Esophagus muscularis mucosa (tissue), 4 donors: ENCODE data around the gene P4HTM. TPM values are rescaled to one million over a fixed set of nuclear protein-coding genes. Genes with fewer than 3 reads are reported as not detected.

Source experiments
- DNase-seq: peaks from one replicate; pipeline ENCODE4 v3.0.0-alpha.2; 2017; ENCODE audit errors: extremely low spot score
- H3K27ac ChIP-seq, 4 donors: fragments of 200-600 bp; sonication (generic); replicated peaks in 1 of 4; 1 replicate in 3 of 4; 2 replicates in 1 of 4; pipeline ENCODE4 v1.5.1; 2016 to 2019; ENCODE audit warnings: mild to moderate bottlenecking in 1 of 4
- H3K27me3 ChIP-seq, 4 donors: fragments of 200-600 bp; sonication (generic); one replicate each; pipeline versions ENCODE4 v1.5.1 to v1.6.0; 2016 to 2019
- H3K36me3 ChIP-seq, 4 donors: fragments of 200-600 bp; sonication (generic); one replicate each; pipeline ENCODE4 v1.5.1; 2016 to 2019
- H3K4me1 ChIP-seq, 4 donors: fragments of 200-600 bp; sonication (generic); one replicate each; pipeline ENCODE4 v1.5.1; 2016 to 2019
- H3K4me3 ChIP-seq, 4 donors: fragments of 200-600 bp; sonication (generic); 1 replicate in 2 of 4; 2 replicates in 2 of 4; pipeline ENCODE4 v1.5.1; 2016 to 2019; ENCODE audit warnings: mild to moderate bottlenecking in 4 of 4, moderate library complexity in 1 of 4
- H3K9me3 ChIP-seq, 4 donors: fragments of 200-600 bp; sonication (generic); 1 replicate in 3 of 4; 2 replicates in 1 of 4; pipeline ENCODE4 v1.5.1; 2016 to 2019
- EP300 ChIP-seq: sonication (generic); formaldehyde crosslinking; IDR thresholded peaks from one replicate; pipeline ENCODE4 v1.6.1; 2017; ENCODE audit warnings: antibody characterized with exemption
- POLR2A ChIP-seq: fragments of 450-650 bp; IDR thresholded peaks from one replicate; pipeline ENCODE4 v1.6.1; 2017; ENCODE audit warnings: antibody characterized with exemption, moderate library complexity, mild to moderate bottlenecking, low read depth
- POLR2AphosphoS5 ChIP-seq, 2 donors: sonication (generic); formaldehyde crosslinking; IDR thresholded peaks; one replicate each; pipeline ENCODE4 v1.6.1; 2017; ENCODE audit warnings: antibody characterized with exemption in 2 of 2
- WGBS: methylation state at CpG from one replicate; pipeline ENCODE4 v1.1.5; 2018; 5-methylcytosine and 5-hydroxymethylcytosine counted together
- intact Hi-C: fragments of 100-400 bp; cut with DNase I; formaldehyde crosslinking; loops from one replicate; pipeline ENCODE4 v1.15.1; 2023
- total RNA-seq, 4 donors: library from RNA; depleted of rRNA; stranded (reverse); fragments of >200 nt; gene quantifications; one replicate each; pipeline versions ENCODE4 v1.1.0 to v1.2.1, GENCODE V29; 2016
- TF ChIP-seq, protein P1 (sequence below), 3 experiments: fragments of 200-600 bp in 2 of 3; fragments of 450-650 bp in 1 of 3; sonication (generic) in 2 of 3; IDR thresholded peaks; one replicate each; pipeline ENCODE4 v1.5.1; 2017 to 2019; ENCODE audit warnings: antibody characterized with exemption in 3 of 3, mild to moderate bottlenecking in 2 of 3, moderate library complexity in 1 of 3

The P4HTM gene
- total RNA-seq, 4 donors from 2014 or later, result 25.3 to 46.4 (median 35.2) TPM

DNA sequence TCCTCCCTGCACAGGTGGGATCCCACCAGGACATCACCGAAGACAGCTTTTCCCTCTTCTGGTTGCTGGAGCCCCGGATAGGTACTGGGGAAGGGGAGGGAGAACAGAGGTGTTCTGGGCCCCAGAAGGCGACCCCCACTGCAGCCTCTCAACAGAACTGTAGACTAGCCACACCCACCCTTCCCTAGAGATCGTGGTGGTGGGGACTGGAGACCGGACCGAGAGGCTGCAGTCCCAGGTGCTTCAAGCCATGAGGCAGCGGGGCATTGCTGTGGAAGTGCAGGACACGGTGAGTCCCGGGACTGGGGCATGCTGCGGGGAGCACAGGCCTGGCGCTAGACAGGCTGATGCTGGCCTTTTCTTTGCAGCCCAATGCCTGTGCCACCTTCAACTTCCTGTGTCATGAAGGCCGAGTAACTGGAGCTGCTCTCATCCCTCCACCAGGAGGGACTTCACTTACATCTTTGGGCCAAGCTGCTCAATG, 32.7 kb downstream of the P4HTM start:
- 37% methylated on average over 9 of the region's 12 CpGs for WGBS
- Histone ChIP-seq H3K27ac (peak overlapping the region; percentile 98 to 100 (median 100)), H3K36me3 (peaks cover 20 to 49% (median 44%) of the 10 kb centered on the region in 4 donors), H3K4me1 (peaks cover 42 to 74% (median 54%) of the 10 kb centered on the region in 4 donors), H3K9me3 (no peaks in the 10 kb centered on the region), H3K4me3 (peak overlapping the region; percentile 81 to 98 (median 89)), H3K27me3 (no peaks in the 10 kb centered on the region)
- no peak for TF ChIP-seq POLR2A
- no peak for TF ChIP-seq POLR2AphosphoS5 (IDR thresholded peaks at IDR 0.05)
- TF ChIP-seq EP300, result no peak
- TF ChIP-seq, protein P1, sequence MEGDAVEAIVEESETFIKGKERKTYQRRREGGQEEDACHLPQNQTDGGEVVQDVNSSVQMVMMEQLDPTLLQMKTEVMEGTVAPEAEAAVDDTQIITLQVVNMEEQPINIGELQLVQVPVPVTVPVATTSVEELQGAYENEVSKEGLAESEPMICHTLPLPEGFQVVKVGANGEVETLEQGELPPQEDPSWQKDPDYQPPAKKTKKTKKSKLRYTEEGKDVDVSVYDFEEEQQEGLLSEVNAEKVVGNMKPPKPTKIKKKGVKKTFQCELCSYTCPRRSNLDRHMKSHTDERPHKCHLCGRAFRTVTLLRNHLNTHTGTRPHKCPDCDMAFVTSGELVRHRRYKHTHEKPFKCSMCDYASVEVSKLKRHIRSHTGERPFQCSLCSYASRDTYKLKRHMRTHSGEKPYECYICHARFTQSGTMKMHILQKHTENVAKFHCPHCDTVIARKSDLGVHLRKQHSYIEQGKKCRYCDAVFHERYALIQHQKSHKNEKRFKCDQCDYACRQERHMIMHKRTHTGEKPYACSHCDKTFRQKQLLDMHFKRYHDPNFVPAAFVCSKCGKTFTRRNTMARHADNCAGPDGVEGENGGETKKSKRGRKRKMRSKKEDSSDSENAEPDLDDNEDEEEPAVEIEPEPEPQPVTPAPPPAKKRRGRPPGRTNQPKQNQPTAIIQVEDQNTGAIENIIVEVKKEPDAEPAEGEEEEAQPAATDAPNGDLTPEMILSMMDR (IDR thresholded peaks at IDR 0.05), result no peak
- intact Hi-C loops, result no loop called here
- DNase-seq, result no peak

DNA sequence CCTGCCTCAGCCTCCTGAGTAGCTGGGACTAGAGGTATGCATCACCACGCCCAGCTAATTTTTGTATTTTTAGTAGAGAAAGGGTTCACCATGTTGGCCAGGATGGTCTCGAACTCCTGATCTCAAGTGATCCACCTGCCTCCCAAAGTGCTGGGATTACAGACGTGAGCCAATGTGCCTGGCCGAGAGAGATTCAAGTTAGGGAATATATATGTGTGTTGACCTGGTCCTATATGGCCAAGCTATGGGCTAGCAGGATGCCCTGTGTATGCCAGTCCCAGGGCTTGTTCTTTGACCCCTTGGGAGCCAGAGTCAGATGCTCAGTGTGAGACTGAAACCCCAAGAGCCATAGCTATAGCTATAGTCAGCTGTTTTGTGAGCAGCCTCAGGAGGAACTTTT, 33.7 kb downstream of the P4HTM start:
- H3K27ac ChIP-seq, result no peak overlapping the region
- intact Hi-C loops, result no loop called here
- H3K27me3 ChIP-seq, result no peaks in the 10 kb centered on the region
- H3K36me3 ChIP-seq, result peaks cover 20 to 54% (median 45%) of the 10 kb centered on the region in 4 donors
- H3K9me3 ChIP-seq, result no peaks in the 10 kb centered on the region
- no peak for DNase-seq
- peaks cover 49 to 77% (median 59%) of the 10 kb centered on the region in 4 donors for H3K4me1 ChIP-seq
- WGBS, result 88% methylated on average over 4 of the region's 4 CpGs
- TF ChIP-seq POLR2AphosphoS5 (IDR thresholded peaks at IDR 0.05) (no peak), EP300 (no peak), POLR2A (no peak)
- TF ChIP-seq, protein P1 (IDR thresholded peaks at IDR 0.05), result no peak
- H3K4me3 ChIP-seq, result no peak overlapping the region

DNA sequence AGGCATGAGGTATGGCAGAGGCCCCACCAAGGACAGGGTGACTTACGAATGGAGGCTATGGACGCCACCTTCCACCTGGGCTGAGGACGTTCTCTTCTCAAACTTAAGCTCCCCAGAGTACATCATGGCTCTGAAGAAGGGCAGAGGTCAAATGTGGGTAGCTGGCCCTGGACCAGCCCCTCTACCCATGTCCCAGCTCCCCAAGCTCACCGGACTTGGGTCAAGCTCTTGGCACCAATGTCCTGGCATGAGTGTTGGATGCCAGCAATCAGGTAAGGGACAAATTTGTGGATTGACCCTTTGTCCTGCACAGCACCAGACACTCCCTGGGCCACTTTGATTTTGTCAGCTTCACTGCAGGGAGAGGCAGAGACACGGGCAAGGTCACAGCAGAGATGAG, 34.4 kb downstream of the P4HTM start:
- peaks cover 20 to 54% (median 45%) of the 10 kb centered on the region in 4 donors for H3K36me3 ChIP-seq
- WGBS, result 75% methylated on average over 4 of the region's 5 CpGs
- no peaks in the 10 kb centered on the region for H3K9me3 ChIP-seq
- intact Hi-C loops, result no loop called here
- TF ChIP-seq EP300, result no peak
- TF ChIP-seq, protein P1 (IDR thresholded peaks at IDR 0.05), result no peak
- no peak for TF ChIP-seq POLR2A
- TF ChIP-seq POLR2AphosphoS5 (IDR thresholded peaks at IDR 0.05), result no peak
- DNase-seq, result no peak
- no peak overlapping the region for H3K27ac ChIP-seq
- no peaks in the 10 kb centered on the region for H3K27me3 ChIP-seq
- peaks cover 44 to 73% (median 57%) of the 10 kb centered on the region in 4 donors for H3K4me1 ChIP-seq
- H3K4me3 ChIP-seq, result no peak overlapping the region

DNA sequence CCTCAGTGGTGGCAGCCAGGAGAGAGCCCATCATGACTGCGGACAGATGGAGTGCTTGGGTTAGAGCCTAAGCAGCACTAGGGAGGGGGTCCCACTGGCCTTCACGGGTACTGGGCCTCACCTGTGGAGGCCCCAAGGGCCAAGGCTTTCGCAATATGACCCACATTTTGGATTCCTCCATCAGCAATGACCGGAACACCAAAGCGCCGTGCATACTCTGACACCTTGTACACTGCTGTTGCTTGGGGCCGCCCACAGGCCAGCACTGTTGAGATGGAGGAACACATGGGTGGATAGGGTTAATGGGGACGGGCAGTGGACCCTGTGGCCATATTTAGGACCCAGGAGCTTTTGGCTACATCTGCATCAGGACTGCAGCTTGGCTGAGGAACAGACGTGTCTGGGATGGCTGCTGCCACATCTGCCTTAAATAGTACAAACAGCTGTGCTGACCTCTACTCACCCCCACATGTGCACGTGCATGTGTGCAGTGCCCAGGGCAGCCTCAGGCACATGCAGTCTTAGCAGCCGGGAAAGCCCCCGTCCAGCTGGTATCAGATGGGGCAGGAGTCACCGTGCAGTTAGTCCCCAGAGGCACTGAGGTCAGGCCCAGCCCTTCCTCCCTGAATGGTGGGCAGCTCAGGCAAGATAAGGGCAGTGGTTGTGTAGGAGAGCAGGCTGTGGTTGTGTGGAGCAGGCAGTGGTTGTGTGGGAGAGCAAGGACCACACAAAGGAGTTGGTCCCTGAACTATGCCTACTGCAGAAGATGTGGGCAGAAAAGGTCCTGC, 35.2 kb downstream of the P4HTM start:
- no peak for DNase-seq
- no peak for TF ChIP-seq POLR2A
- TF ChIP-seq POLR2AphosphoS5 (IDR thresholded peaks at IDR 0.05), result no peak
- TF ChIP-seq, protein P1 (IDR thresholded peaks at IDR 0.05), result no peak
- no peak for TF ChIP-seq EP300
- peaks cover 37 to 66% (median 54%) of the 10 kb centered on the region in 4 donors for H3K4me1 ChIP-seq
- H3K27me3 ChIP-seq, result no peaks in the 10 kb centered on the region
- H3K27ac ChIP-seq, result no peak overlapping the region
- intact Hi-C loops, result no loop called here
- WGBS, result 71% methylated on average over 12 of the region's 13 CpGs
- no peak overlapping the region for H3K4me3 ChIP-seq
- H3K9me3 ChIP-seq, result no peaks in the 10 kb centered on the region
- peaks cover 20 to 58% (median 48%) of the 10 kb centered on the region in 4 donors for H3K36me3 ChIP-seq
